Pancreas (tissue), 10 donors: ENCODE measurements around the gene LTBP1. TPM values are rescaled to one million over a fixed set of nuclear protein-coding genes. Genes with fewer than 3 reads are reported as not detected.

Experiments
- ATAC-seq, 4 donors: fragments of 200-7000 bp; cut with Tn5 transposase; one replicate each; pipeline versions ENCODE4 v1.8.0 to v1.9.1; 2020; ENCODE audit warnings: mild to moderate bottlenecking in 4 of 4, moderate library complexity in 4 of 4
- DNase-seq, 6 donors: peaks; one replicate each; pipeline ENCODE4 v3.0.0-alpha.2; 2020
- FAIRE-seq: peaks from 2 replicates; lab custom pipeline; 2012; peaks lifted over from hg19 to GRCh38; lab: Jason Lieb, UNC
- H3K27ac ChIP-seq, 4 donors: fragments of 200-600 bp; sonication (generic); 1 replicate in 3 of 4; 2 replicates in 1 of 4; pipeline versions ENCODE4 v1.5.0 to v1.8.0; 2020
- H3K27me3 ChIP-seq, 4 donors: fragments of 200-600 bp; one replicate each; pipeline ENCODE4 v1.8.0; 2021
- H3K36me3 ChIP-seq, 3 donors: fragments of 200-600 bp; sonication (generic) in 1 of 3; one replicate each; pipeline versions ENCODE4 v1.5.0 to v1.8.0; 2020 to 2021
- H3K4me1 ChIP-seq, 3 donors: fragments of 200-600 bp; one replicate each; pipeline ENCODE4 v1.8.0; 2021
- H3K4me3 ChIP-seq, 4 donors: fragments of 200-600 bp; sonication (generic) in 2 of 4; one replicate each; pipeline versions ENCODE4 v1.5.0 to v1.8.0; 2020 to 2021
- H3K9me3 ChIP-seq, 4 donors: fragments of 200-600 bp; one replicate each; pipeline ENCODE4 v1.8.0; 2021
- CTCF ChIP-seq, 4 donors: fragments of 200-600 bp; sonication (generic) in 3 of 4; IDR thresholded peaks; one replicate each; pipeline versions ENCODE4 v1.5.0 to v1.8.0; 2021; ENCODE audit warnings: antibody characterized with exemption in 4 of 4
- WGBS, 2 donors: extraction: QIAGEN DNeasy Blood & Tissue Kit; methylation state at CpG; one replicate each; pipeline ENCODE4 v1.1.7; 2013; 5-methylcytosine and 5-hydroxymethylcytosine counted together
- intact Hi-C, 3 donors: fragments of 100-400 bp; cut with DNase I; formaldehyde crosslinking; loops; one replicate each; pipeline versions ENCODE4 v1.11.1 to v1.14.2; 2022
- polyA plus RNA-seq, 2 donors: library from polyadenylated mRNA; stranded (reverse); fragments of 200-250 nt; gene quantifications; one replicate each; pipeline ENCODE4 v1.2.3, GENCODE V29; 2013
- total RNA-seq, 6 donors: library from RNA; stranded (reverse); fragmentation: NEBNext Ultra II Directional in 4 of 6; extraction: Animal tissue kit (Norgen Biotek cat#: 25700) in 4 of 6; gene quantifications; one replicate each; pipeline versions ENCODE4 v1.2.1 to v1.2.4, GENCODE V29; 2021 to 2023
- donor health status: healthy with polysubstance abuse.
- donor health status: DM: no; HTN: no; CAD: no; lungs with moderate emphysema.
- donor health status: DM: no; HTN: no; CAD: no.
- donor health status: control.
- donor health status: control.
- donor health status: Bipolar disorder and iron deficiency.
- donor health status: DM: yes; HTN: yes; CAD: no.
- donor health status: DM: no; HTN: no; CAD: no.
- donor health status: DM: no; HTN: no; CAD: no.
- donor health status: DM: yes; HTN: yes; CAD: no.

LTBP1 gene
- total and polyA plus RNA-seq, 8 donors: 0.83 to 21.2 (median 2.6) TPM

GRCh38 chr2:33008716-33009115, 62.0 kb downstream of the LTBP1 start:
- no peak for FAIRE-seq

GRCh38 chr2:33009249-33009648, 62.5 kb downstream of the LTBP1 start:
- Histone ChIP-seq H3K36me3 (no peaks in the 10 kb centered on the region), H3K9me3 (no peaks in the 10 kb centered on the region), H3K4me3 (no peak overlapping the region), H3K4me1 (peaks cover 0 to 5% (median 0%) of the 10 kb centered on the region in 3 donors), H3K27ac (no peak overlapping the region), H3K27me3 (no peaks in the 10 kb centered on the region)
- FAIRE-seq (no peak), ATAC-seq (no peak), DNase-seq (no peak)
- no peak for TF ChIP-seq CTCF (IDR thresholded peaks at IDR 0.05)
- 92 to 94% methylated on average over 3 of the region's 3 CpGs for WGBS, 2 donors
- intact Hi-C loops: no loop called here

More at GRCh38 chr2:33008716-33009115, 62.0 kb downstream of the LTBP1 start:
- no peak for ATAC-seq
- Histone ChIP-seq H3K9me3 (no peaks in the 10 kb centered on the region), H3K27ac (no peak overlapping the region), H3K4me1 (peaks cover 0 to 5% (median 0%) of the 10 kb centered on the region in 3 donors), H3K36me3 (no peaks in the 10 kb centered on the region), H3K4me3 (no peak overlapping the region), H3K27me3 (no peaks in the 10 kb centered on the region)
- no peak for DNase-seq
- intact Hi-C loops: no loop called here
- TF ChIP-seq CTCF (IDR thresholded peaks at IDR 0.05): no peak
- 100% methylated on average over 1 of the region's 1 CpG for WGBS, 2 donors

GRCh38 chr2:33011373-33011772, 64.6 kb downstream of the LTBP1 start:
- Histone ChIP-seq H3K27me3 (no peaks in the 10 kb centered on the region), H3K27ac (no peak overlapping the region), H3K9me3 (no peaks in the 10 kb centered on the region), H3K36me3 (no peaks in the 10 kb centered on the region), H3K4me3 (no peak overlapping the region), H3K4me1 (peaks cover 0 to 7% (median 0%) of the 10 kb centered on the region in 3 donors)
- intact Hi-C loops: no loop called here
- TF ChIP-seq CTCF (IDR thresholded peaks at IDR 0.05): no peak
- DNase-seq: no peak
- FAIRE-seq: no peak
- no peak for ATAC-seq
- 86 to 94% methylated on average over 2 of the region's 2 CpGs for WGBS, 2 donors

- no peaks in the 10 kb centered on the region for H3K27me3 ChIP-seq
- intact Hi-C loops: no loop called here
- H3K36me3 ChIP-seq: no peaks in the 10 kb centered on the region
- no peak for TF ChIP-seq CTCF (IDR thresholded peaks at IDR 0.05)
- WGBS, 2 donors: 89 to 94% methylated on average over 3 of the region's 3 CpGs
- H3K4me3 ChIP-seq: no peak overlapping the region
- FAIRE-seq (no peak), ATAC-seq (no peak), DNase-seq (no peak)
- no peaks in the 10 kb centered on the region for H3K9me3 ChIP-seq
- peaks cover 0 to 7% (median 0%) of the 10 kb centered on the region in 3 donors for H3K4me1 ChIP-seq
- H3K27ac ChIP-seq: no peak overlapping the region
These were observed 65.2 kb downstream of the LTBP1 start for GRCh38 chr2:33011941-33012340.

- 62 to 63% methylated on average over 3 of the region's 3 CpGs for WGBS, 2 donors
- no peak for FAIRE-seq
These were observed 66.9 kb downstream of the LTBP1 start for GRCh38 chr2:33013684-33014110.

More at GRCh38 chr2:33013684-33014110, 66.9 kb downstream of the LTBP1 start:
- ATAC-seq (no peak), DNase-seq (no peak)
- intact Hi-C loops: no loop called here
- peaks cover 0 to 7% (median 0%) of the 10 kb centered on the region in 3 donors for H3K4me1 ChIP-seq
- H3K27me3 ChIP-seq: no peaks in the 10 kb centered on the region
- H3K9me3 ChIP-seq: no peaks in the 10 kb centered on the region
- H3K36me3 ChIP-seq: no peaks in the 10 kb centered on the region
- H3K4me3 ChIP-seq: no peak overlapping the region
- no peak overlapping the region for H3K27ac ChIP-seq
- no peak for TF ChIP-seq CTCF (IDR thresholded peaks at IDR 0.05)
